ENCODE measurements around the gene ADCY1. TPM values are rescaled to one million over a fixed set of nuclear protein-coding genes. Genes with fewer than 3 reads are reported as not detected.
A peak's percentile ranks its signal among the peaks of the same experiment; 100 is the strongest.
"Not testable (repeated sequence)": the region's sequence is repeated elsewhere in the genome, so short reads cannot be mapped to it uniquely, and the experiment has no call there.

The ADCY1 gene
- total RNA-seq (under 1 TPM; 0.55 to 0.90 TPM), polyA plus RNA-seq (ENCODE audit: insufficient read length in 6 of 6) (1 to 10 TPM; 2.2 to 2.8 (median 2.6) TPM)
- long read RNA-seq, donor 1, full-length matches to known transcripts = 1 of 1 reads
- long read RNA-seq, donor 1, partial matches to known transcripts = 0 of 1 reads
- long read RNA-seq, donor 1, other reads (novel, unspliced or antisense) = 0 of 1 reads
- long read RNA-seq, donor 2 = 0 reads
- long read RNA-seq, donor 3 = 0 reads
- long read RNA-seq, donor 4 = 0 reads
- long read RNA-seq, donor 5, partial matches to known transcripts = 0 of 2 reads
- long read RNA-seq, donor 5, other reads (novel, unspliced or antisense) = 0 of 2 reads
- long read RNA-seq, donor 6 = 0 reads
- long read RNA-seq, donor 7, full-length matches to known transcripts = 1 of 1 reads
- long read RNA-seq, donor 7, partial matches to known transcripts = 0 of 1 reads
- long read RNA-seq, donor 7, other reads (novel, unspliced or antisense) = 0 of 1 reads
- long read RNA-seq, donor 8, partial matches to known transcripts = 0 of 1 reads
- long read RNA-seq, donor 8, other reads (novel, unspliced or antisense) = 0 of 1 reads
- long read RNA-seq, donor 9 = 0 reads
- long read RNA-seq, donor 10 = 0 reads
- long read RNA-seq, donor 11, full-length matches to known transcripts = 4 of 18 reads
- long read RNA-seq, donor 11, partial matches to known transcripts = 14 of 18 reads
- long read RNA-seq, donor 11, other reads (novel, unspliced or antisense) = 0 of 18 reads
- long read RNA-seq, donor 12 = 0 reads

- Histone ChIP-seq H3K9me3 (no peaks in the 10 kb centered on the region), H3K36me3 (no peaks in the 10 kb centered on the region), H3K27me3 (peaks cover 19 to 72% of the 10 kb centered on the region in 2 donors), H3K4me1 (peaks cover 6 to 15% of the 10 kb centered on the region in 2 donors), H3K4me3 (peak within 1 kb of the TSS; percentile 30 to 31), H3K27ac (no peak within 1 kb of the TSS)
- peak in 2 of 4 donors; percentile 27 to 51 for DNase-seq
- TF ChIP-seq, protein P1, sequence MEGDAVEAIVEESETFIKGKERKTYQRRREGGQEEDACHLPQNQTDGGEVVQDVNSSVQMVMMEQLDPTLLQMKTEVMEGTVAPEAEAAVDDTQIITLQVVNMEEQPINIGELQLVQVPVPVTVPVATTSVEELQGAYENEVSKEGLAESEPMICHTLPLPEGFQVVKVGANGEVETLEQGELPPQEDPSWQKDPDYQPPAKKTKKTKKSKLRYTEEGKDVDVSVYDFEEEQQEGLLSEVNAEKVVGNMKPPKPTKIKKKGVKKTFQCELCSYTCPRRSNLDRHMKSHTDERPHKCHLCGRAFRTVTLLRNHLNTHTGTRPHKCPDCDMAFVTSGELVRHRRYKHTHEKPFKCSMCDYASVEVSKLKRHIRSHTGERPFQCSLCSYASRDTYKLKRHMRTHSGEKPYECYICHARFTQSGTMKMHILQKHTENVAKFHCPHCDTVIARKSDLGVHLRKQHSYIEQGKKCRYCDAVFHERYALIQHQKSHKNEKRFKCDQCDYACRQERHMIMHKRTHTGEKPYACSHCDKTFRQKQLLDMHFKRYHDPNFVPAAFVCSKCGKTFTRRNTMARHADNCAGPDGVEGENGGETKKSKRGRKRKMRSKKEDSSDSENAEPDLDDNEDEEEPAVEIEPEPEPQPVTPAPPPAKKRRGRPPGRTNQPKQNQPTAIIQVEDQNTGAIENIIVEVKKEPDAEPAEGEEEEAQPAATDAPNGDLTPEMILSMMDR (IDR thresholded peaks at IDR 0.05) = no peak
- intact Hi-C loops (cut with DNase I) = no loop called here
- ATAC-seq = no peak
Observed at GRCh38 chr7:45573661-45574415, at the start of gene ADCY1. Gene ADCY1, plus strand, starts transcription at chr7:45574368. Its CDS starts 176 bp downstream, at chr7:45574544.

- DNase-seq = no peak
- TF ChIP-seq, protein P1 (IDR thresholded peaks at IDR 0.05) = no peak
- H3K4me3 ChIP-seq = no peak overlapping the region
- ATAC-seq = no peak
- no peaks in the 10 kb centered on the region for H3K36me3 ChIP-seq
- intact Hi-C loops (cut with DNase I) = no loop called here
- peaks cover 0 to 13% of the 10 kb centered on the region in 2 donors for H3K9me3 ChIP-seq
- H3K27ac ChIP-seq = no peak overlapping the region
- no peaks in the 10 kb centered on the region for H3K4me1 ChIP-seq
- no peaks in the 10 kb centered on the region for H3K27me3 ChIP-seq
Observed at GRCh38 chr7:45524445-45524844, 49.7 kb upstream of the ADCY1 start.

GRCh38 chr7:45525057-45525456 is 49.1 kb upstream of the ADCY1 start:
- ATAC-seq (no peak), DNase-seq (no peak)
- H3K36me3 ChIP-seq = no peaks in the 10 kb centered on the region
- intact Hi-C loops (cut with DNase I) = no loop called here
- no peak overlapping the region for H3K4me3 ChIP-seq
- H3K9me3 ChIP-seq = peaks cover 0 to 7% of the 10 kb centered on the region in 2 donors
- H3K27me3 ChIP-seq = no peaks in the 10 kb centered on the region
- no peaks in the 10 kb centered on the region for H3K4me1 ChIP-seq
- H3K27ac ChIP-seq = no peak overlapping the region
- TF ChIP-seq, protein P1 (IDR thresholded peaks at IDR 0.05) = no peak

- no peaks in the 10 kb centered on the region for H3K36me3 ChIP-seq
- no peak overlapping the region for H3K4me3 ChIP-seq
- H3K27ac ChIP-seq = no peak overlapping the region
- TF ChIP-seq, protein P1 (IDR thresholded peaks at IDR 0.05) = no peak
- no peaks in the 10 kb centered on the region for H3K27me3 ChIP-seq
- intact Hi-C loops (cut with DNase I) = no loop called here
- H3K4me1 ChIP-seq = no peaks in the 10 kb centered on the region
- ATAC-seq (no peak), DNase-seq (no peak)
- H3K9me3 ChIP-seq = peaks cover 0 to 12% of the 10 kb centered on the region in 2 donors
Observed at GRCh38 chr7:45543473-45543872, 30.7 kb upstream of the ADCY1 start.

GRCh38 chr7:45545105-45545710 is 29.0 kb upstream of the ADCY1 start:
- H3K27me3 ChIP-seq; H3K36me3 ChIP-seq; H3K4me1 ChIP-seq; intact Hi-C loops (cut with DNase I); H3K4me3 ChIP-seq; DNase-seq; ATAC-seq; H3K9me3 ChIP-seq; H3K27ac ChIP-seq: not testable (repeated sequence)

DNA sequence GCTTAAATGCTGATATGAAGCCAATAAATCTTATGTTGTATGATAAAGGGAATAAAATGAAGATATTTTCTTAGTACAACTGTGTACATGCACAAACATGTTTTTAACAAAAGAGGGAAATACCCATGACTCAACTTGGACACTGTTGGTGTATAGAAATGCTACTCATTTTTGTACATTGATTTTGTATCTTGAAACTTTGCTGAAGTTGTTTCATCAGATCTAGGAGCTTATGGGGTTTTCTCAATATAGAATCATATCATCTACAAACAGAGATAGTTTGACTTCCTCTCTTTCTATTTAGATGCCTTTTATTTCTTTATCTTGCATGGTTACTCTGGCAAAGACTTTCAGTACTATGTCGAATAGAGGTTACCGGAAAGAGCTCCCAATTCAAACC is 25.3 kb upstream of the ADCY1 start:
- H3K4me1 ChIP-seq; H3K27ac ChIP-seq; H3K36me3 ChIP-seq; H3K27me3 ChIP-seq; DNase-seq; ATAC-seq; H3K4me3 ChIP-seq; intact Hi-C loops (cut with DNase I); H3K9me3 ChIP-seq: not testable (repeated sequence)
